ENCODE measurements around the gene ZNF763. TPM values are rescaled to one million over a fixed set of nuclear protein-coding genes. Genes with fewer than 3 reads are reported as not detected.
"Not testable (repeated sequence)": the region's sequence is repeated elsewhere in the genome, so short reads cannot be mapped to it uniquely, and the experiment has no call there.

Gene ZNF763
- total RNA-seq, 1 donor: 0.86 TPM

DNA sequence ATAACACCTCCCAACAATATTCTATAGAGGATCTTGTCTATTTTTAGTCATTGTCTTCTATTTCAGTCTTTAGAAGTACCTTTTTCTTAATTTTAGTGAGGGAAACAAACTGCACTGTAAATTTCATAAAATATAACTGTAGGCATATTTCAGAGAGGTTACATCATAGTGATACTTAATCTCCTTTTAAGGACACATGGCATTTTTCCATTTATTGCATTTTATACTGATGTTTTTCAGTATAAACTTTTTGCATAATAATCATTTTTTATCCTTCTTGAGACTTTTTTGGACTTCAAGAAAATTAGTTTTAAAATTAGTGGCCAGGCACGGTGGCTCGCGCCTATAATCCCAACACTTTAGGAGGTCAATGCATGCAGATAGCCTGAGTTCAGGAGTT lies 33.3 kb upstream of the ZNF763 start:
- TF ChIP-seq, protein P1, sequence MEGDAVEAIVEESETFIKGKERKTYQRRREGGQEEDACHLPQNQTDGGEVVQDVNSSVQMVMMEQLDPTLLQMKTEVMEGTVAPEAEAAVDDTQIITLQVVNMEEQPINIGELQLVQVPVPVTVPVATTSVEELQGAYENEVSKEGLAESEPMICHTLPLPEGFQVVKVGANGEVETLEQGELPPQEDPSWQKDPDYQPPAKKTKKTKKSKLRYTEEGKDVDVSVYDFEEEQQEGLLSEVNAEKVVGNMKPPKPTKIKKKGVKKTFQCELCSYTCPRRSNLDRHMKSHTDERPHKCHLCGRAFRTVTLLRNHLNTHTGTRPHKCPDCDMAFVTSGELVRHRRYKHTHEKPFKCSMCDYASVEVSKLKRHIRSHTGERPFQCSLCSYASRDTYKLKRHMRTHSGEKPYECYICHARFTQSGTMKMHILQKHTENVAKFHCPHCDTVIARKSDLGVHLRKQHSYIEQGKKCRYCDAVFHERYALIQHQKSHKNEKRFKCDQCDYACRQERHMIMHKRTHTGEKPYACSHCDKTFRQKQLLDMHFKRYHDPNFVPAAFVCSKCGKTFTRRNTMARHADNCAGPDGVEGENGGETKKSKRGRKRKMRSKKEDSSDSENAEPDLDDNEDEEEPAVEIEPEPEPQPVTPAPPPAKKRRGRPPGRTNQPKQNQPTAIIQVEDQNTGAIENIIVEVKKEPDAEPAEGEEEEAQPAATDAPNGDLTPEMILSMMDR (IDR thresholded peaks at IDR 0.05; ENCODE audit: insufficient read depth, low read depth, low read length): no peak
- no peak for DNase-seq (ENCODE audit: low read depth)
- H3K4me3 ChIP-seq (ENCODE audit: low read depth, low read length): no peak overlapping the region

DNA sequence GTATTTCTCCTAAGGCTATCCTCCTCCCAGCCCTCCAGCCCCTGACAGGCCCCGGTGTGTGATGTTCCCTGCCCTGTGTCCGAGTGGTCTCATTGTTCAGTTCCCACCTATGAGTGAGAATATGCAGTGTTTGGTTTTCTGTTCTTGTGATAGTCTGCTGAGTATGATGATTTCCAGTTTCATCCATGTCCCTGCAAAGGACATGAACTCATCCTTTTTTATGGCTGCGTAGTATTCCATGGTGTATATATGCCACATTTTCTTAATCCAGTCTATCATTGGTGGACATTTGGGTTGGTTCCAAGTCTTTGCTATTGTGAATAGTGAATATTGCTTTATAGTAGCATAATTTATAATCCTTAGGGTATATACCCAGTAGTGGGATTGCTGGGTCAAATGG lies 29.0 kb upstream of the ZNF763 start:
- H3K4me3 ChIP-seq (ENCODE audit: low read depth, low read length); DNase-seq (ENCODE audit: low read depth): not testable (repeated sequence)

DNA sequence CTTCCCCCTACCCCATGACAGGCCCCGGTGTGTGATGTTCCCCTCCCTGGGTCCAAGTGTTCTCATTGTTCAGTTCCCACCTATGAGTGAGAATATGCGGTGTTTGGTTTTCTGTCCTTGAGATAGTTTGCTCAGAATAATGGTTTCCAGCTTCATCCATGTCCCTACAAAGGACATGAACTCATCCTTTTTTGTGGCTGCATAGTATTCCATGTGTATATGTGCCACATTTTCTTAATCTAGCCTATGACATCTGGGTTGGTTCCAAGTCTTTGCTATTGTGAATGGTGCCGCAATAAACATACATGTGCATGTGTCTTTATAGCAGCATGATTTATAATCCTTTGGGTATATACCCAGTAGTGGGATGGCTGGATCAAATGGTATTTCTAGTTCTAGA lies 26.5 kb upstream of the ZNF763 start:
- H3K4me3 ChIP-seq (ENCODE audit: low read depth, low read length); DNase-seq (ENCODE audit: low read depth): not testable (repeated sequence)

DNA sequence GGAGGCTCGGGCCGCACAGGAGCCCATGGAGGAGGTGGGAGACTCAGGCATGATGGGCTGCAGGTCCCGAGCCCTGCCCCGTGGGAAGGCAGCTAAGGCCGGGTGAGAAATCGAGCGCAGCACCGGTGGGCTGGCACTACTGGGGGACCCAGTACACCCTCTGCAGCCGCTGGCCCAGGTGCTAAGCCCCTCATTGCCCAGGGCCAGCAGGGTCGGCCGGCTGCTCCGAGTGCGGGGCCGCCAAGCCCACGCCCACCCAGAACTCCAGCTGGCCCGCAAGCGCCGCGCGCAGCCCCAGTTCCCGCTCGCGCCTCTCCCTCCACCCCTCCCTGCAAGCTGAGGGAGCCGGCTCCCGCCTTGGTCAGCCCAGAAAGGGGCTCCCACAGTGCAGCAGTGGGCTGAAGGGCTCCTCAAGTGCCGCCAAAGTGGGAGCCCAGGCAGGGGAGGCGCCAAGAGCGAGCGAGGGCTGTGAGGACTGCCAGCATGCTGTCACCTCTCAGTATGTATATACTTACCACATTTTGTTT lies 23.4 kb upstream of the ZNF763 start:
- DNase-seq (ENCODE audit: low read depth); H3K4me3 ChIP-seq (ENCODE audit: low read depth, low read length): not testable (repeated sequence)

DNA sequence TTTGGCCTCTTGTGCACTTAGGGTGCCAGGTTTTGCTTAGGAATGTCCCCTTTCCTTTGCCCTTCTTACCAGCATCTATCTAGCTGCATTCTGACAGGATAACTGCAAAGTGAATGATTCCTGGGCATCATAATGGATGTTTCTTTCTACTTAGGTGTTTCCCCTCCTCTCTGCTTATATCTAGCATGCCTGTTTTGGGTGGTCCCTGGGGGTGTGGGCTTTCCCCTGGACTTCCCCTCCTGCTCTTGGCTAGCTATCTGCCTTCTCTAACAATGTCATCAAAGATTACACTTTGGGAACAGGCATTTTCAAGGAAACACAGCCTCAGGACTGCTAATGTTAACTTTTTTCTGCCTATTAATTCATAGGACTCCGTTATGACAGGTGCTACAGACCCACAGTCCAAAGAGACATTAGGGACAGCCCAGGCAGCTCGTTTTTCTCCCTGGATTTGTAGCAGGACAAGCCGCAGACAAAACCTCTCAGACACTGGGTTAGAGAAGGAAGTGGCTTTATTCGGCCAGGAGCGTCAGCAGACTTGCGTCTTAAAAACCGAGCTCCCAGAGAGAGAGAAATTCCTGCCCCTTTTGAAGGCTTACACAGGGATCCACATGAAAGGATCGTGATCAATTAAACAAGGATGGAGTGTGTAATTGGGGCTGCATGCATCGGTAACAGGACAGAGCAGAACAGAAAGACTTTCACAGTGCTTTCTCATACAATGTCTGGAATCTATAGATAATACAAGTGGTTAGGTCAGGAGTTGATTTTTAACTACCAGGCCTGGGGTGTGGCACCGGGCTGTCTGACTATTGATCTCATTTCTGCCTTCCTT lies 22.6 kb upstream of the ZNF763 start:
- TF ChIP-seq, protein P1 (IDR thresholded peaks at IDR 0.05; ENCODE audit: insufficient read depth, low read depth, low read length): no peak
- DNase-seq (ENCODE audit: low read depth): no peak
- no peak overlapping the region for H3K4me3 ChIP-seq (ENCODE audit: low read depth, low read length)

DNA sequence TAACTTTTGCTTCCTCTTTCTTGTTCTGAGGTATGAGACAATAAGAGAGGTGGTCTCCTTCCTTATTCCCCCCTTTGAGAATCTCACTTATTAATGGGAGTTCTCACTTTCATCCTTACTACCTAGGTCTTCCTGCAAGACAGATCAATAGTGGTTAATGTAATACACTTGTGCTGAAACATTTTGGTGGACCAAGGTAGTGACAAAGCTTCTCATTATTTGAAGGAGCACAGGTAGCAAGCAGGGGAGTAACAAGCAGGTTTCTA lies 22.1 kb upstream of the ZNF763 start:
- TF ChIP-seq, protein P1 (IDR thresholded peaks at IDR 0.05; ENCODE audit: insufficient read depth, low read depth, low read length): no peak
- peak; percentile 17 for DNase-seq (ENCODE audit: low read depth)
- no peak overlapping the region for H3K4me3 ChIP-seq (ENCODE audit: low read depth, low read length)

DNA sequence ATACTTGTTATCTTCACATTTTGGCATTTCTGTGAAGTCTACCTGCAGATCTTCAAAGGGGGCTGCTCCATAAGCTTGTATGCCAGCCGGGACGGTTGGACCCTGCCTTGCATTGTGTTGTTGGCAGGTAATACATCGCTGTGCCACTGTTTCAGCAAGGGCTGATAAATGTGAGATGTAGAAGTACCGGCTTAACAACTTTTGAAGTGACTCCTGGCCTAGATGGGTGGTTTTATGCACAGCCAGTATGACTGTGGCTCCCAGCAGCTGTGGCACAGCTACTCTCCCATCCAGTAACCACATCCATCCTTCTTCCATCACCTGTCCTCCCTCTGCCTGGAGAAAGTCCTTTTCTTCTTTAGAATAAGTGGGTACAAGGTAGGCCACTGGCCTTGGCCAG lies 20.2 kb upstream of the ZNF763 start:
- H3K4me3 ChIP-seq (ENCODE audit: low read depth, low read length): no peak overlapping the region
- TF ChIP-seq, protein P1 (IDR thresholded peaks at IDR 0.05; ENCODE audit: insufficient read depth, low read depth, low read length): no peak
- DNase-seq (ENCODE audit: low read depth): no peak

DNA sequence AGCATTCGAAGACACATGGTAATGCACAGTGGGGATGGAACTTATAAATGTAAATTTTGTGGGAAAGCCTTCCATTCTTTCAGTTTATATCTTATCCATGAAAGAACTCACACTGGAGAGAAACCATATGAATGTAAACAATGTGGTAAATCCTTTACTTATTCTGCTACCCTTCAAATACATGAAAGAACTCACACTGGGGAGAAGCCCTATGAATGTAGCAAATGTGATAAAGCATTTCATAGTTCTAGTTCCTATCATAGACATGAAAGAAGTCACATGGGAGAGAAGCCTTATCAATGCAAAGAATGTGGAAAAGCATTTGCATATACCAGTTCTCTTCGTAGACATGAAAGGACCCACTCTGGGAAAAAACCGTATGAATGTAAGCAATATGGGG lies 16.2 kb upstream of the ZNF763 start:
- TF ChIP-seq, protein P1 (IDR thresholded peaks at IDR 0.05; ENCODE audit: insufficient read depth, low read depth, low read length): no peak
- no peak overlapping the region for H3K4me3 ChIP-seq (ENCODE audit: low read depth, low read length)
- DNase-seq (ENCODE audit: low read depth): no peak

Data from fibroblast of villous mesenchyme (primary cell).